ENCODE data around the gene KCNK5. TPM values are rescaled to one million over a fixed set of nuclear protein-coding genes. Genes with fewer than 3 reads are reported as not detected.

The KCNK5 gene
- total RNA-seq, 4 donors from 2014 or later, result 9.2 to 14.3 (median 13.0) TPM

- Histone ChIP-seq H3K27me3 (no peaks in the 10 kb centered on the region), H3K4me3 (replicated peaks in 1 of 3) (no peak overlapping the region), H3K9me3 (no peaks in the 10 kb centered on the region), H3K36me3 (no peaks in the 10 kb centered on the region), H3K27ac (no peak overlapping the region), H3K4me1 (peaks cover 1 to 10% of the 10 kb centered on the region in 2 donors)
- intact Hi-C loops (cut with DNase I), result loop anchor here (5.0 kb wide), 1 partner anchor 69 kb away; no protein-coding TSS in a partner anchor
- WGBS, 2 donors, result 88 to 91% methylated on average over 8 of the region's 8 CpGs
- DNase-seq, result no peak
- TF ChIP-seq, protein P1, sequence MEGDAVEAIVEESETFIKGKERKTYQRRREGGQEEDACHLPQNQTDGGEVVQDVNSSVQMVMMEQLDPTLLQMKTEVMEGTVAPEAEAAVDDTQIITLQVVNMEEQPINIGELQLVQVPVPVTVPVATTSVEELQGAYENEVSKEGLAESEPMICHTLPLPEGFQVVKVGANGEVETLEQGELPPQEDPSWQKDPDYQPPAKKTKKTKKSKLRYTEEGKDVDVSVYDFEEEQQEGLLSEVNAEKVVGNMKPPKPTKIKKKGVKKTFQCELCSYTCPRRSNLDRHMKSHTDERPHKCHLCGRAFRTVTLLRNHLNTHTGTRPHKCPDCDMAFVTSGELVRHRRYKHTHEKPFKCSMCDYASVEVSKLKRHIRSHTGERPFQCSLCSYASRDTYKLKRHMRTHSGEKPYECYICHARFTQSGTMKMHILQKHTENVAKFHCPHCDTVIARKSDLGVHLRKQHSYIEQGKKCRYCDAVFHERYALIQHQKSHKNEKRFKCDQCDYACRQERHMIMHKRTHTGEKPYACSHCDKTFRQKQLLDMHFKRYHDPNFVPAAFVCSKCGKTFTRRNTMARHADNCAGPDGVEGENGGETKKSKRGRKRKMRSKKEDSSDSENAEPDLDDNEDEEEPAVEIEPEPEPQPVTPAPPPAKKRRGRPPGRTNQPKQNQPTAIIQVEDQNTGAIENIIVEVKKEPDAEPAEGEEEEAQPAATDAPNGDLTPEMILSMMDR (IDR thresholded peaks at IDR 0.05), result no peak
- TF ChIP-seq POLR2A (IDR thresholded peaks at IDR 0.05), result no peak
Measured at GRCh38 chr6:39233333-39233732, 4.1 kb upstream of the KCNK5 start.

- Histone ChIP-seq H3K9me3 (no peaks in the 10 kb centered on the region), H3K36me3 (no peaks in the 10 kb centered on the region), H3K4me1 (peaks cover 9 to 15% of the 10 kb centered on the region in 2 donors), H3K4me3 (replicated peaks in 1 of 3) (no peak overlapping the region), H3K27me3 (no peaks in the 10 kb centered on the region), H3K27ac (peak overlapping the region in 1 of 3 donors; percentile 43)
- intact Hi-C loops (cut with DNase I), result loop anchor here (5.0 kb wide), 1 partner anchor 71 kb away; no protein-coding TSS in a partner anchor
- no peak for DNase-seq
- TF ChIP-seq POLR2A (IDR thresholded peaks at IDR 0.05), result no peak
- TF ChIP-seq, protein P1 (IDR thresholded peaks at IDR 0.05), result no peak
- WGBS, 2 donors, result 44 to 47% methylated on average over 7 of the region's 7 CpGs
Measured at GRCh38 chr6:39231521-39232243, 2.4 kb upstream of the KCNK5 start.

DNA sequence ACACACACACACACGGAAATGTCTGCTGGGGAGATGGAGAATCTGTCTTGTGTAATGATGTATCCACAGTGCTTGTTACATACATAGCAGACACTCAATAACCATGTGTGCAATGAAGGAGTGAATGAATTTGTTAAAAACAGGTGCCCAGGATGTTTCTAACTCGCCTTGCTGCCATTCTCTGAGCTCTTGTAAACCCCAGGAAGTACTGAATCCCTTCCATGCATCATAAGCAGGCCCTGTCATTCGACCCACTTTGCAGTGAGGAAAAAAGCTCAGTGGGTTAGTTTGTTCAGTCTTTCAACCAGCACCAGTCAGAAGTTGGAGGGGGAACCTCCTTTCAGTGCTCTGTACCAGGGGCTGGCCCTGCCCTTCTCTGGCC is 1.4 kb upstream of the KCNK5 start:
- H3K4me1 ChIP-seq, result peaks cover 20 to 26% of the 10 kb centered on the region in 2 donors
- H3K9me3 ChIP-seq, result no peaks in the 10 kb centered on the region
- H3K4me3 ChIP-seq (replicated peaks in 1 of 3), result no peak overlapping the region
- 86 to 89% methylated on average over 3 of the region's 3 CpGs for WGBS, 2 donors
- no peak for DNase-seq
- H3K27me3 ChIP-seq, result no peaks in the 10 kb centered on the region
- peak overlapping the region in 1 of 3 donors; percentile 24 for H3K27ac ChIP-seq
- TF ChIP-seq, protein P1 (IDR thresholded peaks at IDR 0.05), result no peak
- TF ChIP-seq POLR2A (IDR thresholded peaks at IDR 0.05), result no peak
- intact Hi-C loops (cut with DNase I), result loop anchor here (5.0 kb wide), 1 partner anchor 72 kb away; no protein-coding TSS in a partner anchor
- no peaks in the 10 kb centered on the region for H3K36me3 ChIP-seq

GRCh38 chr6:39228111-39228971 is 934 bp downstream of the KCNK5 start:
- intact Hi-C loops (cut with DNase I), result no loop called here
- no peak for TF ChIP-seq POLR2A (IDR thresholded peaks at IDR 0.05)
- TF ChIP-seq, protein P1 (IDR thresholded peaks at IDR 0.05), result no peak
- WGBS, 2 donors, result 20 to 27% methylated on average over 21 to 38 of the region's 41 CpGs
- Histone ChIP-seq H3K9me3 (no peaks in the 10 kb centered on the region), H3K4me1 (peaks cover 40 to 46% of the 10 kb centered on the region in 2 donors), H3K27ac (peak overlapping the region in 2 of 3 donors; percentile 49 to 91), H3K27me3 (no peaks in the 10 kb centered on the region), H3K4me3 (replicated peaks in 1 of 3) (peak overlapping the region; percentile 40 to 48 (median 46)), H3K36me3 (no peaks in the 10 kb centered on the region)
- DNase-seq, result peak in 1 of 2 donors; percentile 18
